Measurements from ENCODE around the gene TNFRSF8.

- no peak for TF ChIP-seq CTCF (conservative IDR thresholded peaks at IDR 0.05; ENCODE audit: low read depth, low read length)
- TF ChIP-seq EZH2 (IDR thresholded peaks at IDR 0.05; ENCODE audit: borderline replicate concordance, low read depth, low read length, poor library complexity, severe bottlenecking) = no peak
Observed at GRCh38 chr1:12035312-12035711, 27.8 kb upstream of the TNFRSF8 start.
